Endothelial cell of umbilical vein (primary cell): Measurements from ENCODE around the gene PCDHB12.
"Not testable (repeated sequence)": the region's sequence is repeated elsewhere in the genome, so short reads cannot be mapped to it uniquely, and the experiment has no call there.

Source experiments
- EZH2 ChIP-seq: IDR thresholded peaks from 2 replicates; pipeline ENCODE4 v1.6.1; 2012; ENCODE audit warnings: borderline replicate concordance, low read depth, mild to moderate bottlenecking, moderate library complexity, low read length, inconsistent platforms; ENCODE audit not compliant: severe bottlenecking
- FOS ChIP-seq: IDR thresholded peaks from 2 replicates; pipeline ENCODE4 v1.6.1; 2011; ENCODE audit warnings: mild to moderate bottlenecking, low read length, moderate library complexity, borderline replicate concordance; ENCODE audit not compliant: insufficient read depth
- GATA2 ChIP-seq: IDR thresholded peaks from 2 replicates; pipeline ENCODE4 v1.7.0; 2011; ENCODE audit warnings: low read depth, mild to moderate bottlenecking, moderate library complexity, mixed read lengths, low read length; ENCODE audit not compliant: insufficient read length, insufficient read depth
- JUN ChIP-seq: IDR thresholded peaks from 2 replicates; pipeline ENCODE4 v1.6.1; 2011; ENCODE audit warnings: borderline replicate concordance, low read depth; ENCODE audit not compliant: insufficient read length, insufficient read depth
- MYC ChIP-seq: IDR thresholded peaks from one replicate; pipeline ENCODE4 v1.6.1; 2011; ENCODE audit warnings: mild to moderate bottlenecking, low read depth, low read length
- POLR2A ChIP-seq: IDR thresholded peaks from 2 replicates; pipeline ENCODE4 v1.6.1; 2012; ENCODE audit warnings: low read depth, mild to moderate bottlenecking, control low read depth, low read length
- POLR2AphosphoS5 ChIP-seq: IDR thresholded peaks from 2 replicates; pipeline ENCODE4 v1.6.1; 2012; ENCODE audit warnings: low read depth, mild to moderate bottlenecking, control low read depth, low read length, moderate library complexity; ENCODE audit not compliant: insufficient read depth
- TF ChIP-seq, protein P1 (sequence below), 2 donors: IDR thresholded peaks; 1 replicate in 1 of 2; 2 replicates in 1 of 2; pipeline ENCODE4 v1.5.1; 2011; ENCODE audit warnings: low read length in 2 of 2, mild to moderate bottlenecking in 2 of 2, moderate library complexity in 2 of 2, control low read depth in 1 of 2, inconsistent platforms in 1 of 2, low read depth in 1 of 2; ENCODE audit not compliant: insufficient read depth in 1 of 2; ENCODE audit errors: extremely low read depth in 1 of 2
- TF ChIP-seq, protein P2 (sequence below): IDR thresholded peaks from 2 replicates; pipeline ENCODE4 v1.6.1; 2011; ENCODE audit not compliant: insufficient read depth, insufficient read length

DNA sequence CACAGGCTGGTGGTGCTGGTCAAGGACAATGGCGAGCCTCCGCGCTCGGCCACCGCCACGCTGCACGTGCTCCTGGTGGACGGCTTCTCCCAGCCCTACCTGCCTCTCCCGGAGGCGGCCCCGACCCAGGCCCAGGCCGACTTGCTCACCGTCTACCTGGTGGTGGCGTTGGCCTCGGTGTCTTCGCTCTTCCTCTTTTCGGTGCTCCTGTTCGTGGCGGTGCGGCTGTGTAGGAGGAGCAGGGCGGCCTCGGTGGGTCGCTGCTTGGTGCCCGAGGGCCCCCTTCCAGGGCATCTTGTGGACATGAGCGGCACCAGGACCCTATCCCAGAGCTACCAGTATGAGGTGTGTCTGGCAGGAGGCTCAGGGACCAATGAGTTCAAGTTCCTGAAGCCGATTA lies 7.5 kb downstream of the PCDHB12 start:
- TF ChIP-seq, protein P1, sequence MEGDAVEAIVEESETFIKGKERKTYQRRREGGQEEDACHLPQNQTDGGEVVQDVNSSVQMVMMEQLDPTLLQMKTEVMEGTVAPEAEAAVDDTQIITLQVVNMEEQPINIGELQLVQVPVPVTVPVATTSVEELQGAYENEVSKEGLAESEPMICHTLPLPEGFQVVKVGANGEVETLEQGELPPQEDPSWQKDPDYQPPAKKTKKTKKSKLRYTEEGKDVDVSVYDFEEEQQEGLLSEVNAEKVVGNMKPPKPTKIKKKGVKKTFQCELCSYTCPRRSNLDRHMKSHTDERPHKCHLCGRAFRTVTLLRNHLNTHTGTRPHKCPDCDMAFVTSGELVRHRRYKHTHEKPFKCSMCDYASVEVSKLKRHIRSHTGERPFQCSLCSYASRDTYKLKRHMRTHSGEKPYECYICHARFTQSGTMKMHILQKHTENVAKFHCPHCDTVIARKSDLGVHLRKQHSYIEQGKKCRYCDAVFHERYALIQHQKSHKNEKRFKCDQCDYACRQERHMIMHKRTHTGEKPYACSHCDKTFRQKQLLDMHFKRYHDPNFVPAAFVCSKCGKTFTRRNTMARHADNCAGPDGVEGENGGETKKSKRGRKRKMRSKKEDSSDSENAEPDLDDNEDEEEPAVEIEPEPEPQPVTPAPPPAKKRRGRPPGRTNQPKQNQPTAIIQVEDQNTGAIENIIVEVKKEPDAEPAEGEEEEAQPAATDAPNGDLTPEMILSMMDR (IDR thresholded peaks at IDR 0.05; ENCODE audit: extremely low read depth in 1 of 2, insufficient read depth in 1 of 2, low read depth in 1 of 2, low read length in 2 of 2), result not testable (repeated sequence)
- not testable (repeated sequence) for TF ChIP-seq POLR2AphosphoS5, POLR2A, EZH2, GATA2, MYC, JUN, FOS
- TF ChIP-seq, protein P2, sequence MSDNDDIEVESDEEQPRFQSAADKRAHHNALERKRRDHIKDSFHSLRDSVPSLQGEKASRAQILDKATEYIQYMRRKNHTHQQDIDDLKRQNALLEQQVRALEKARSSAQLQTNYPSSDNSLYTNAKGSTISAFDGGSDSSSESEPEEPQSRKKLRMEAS, result not testable (repeated sequence)
